ENCODE results near the gene RNF2. TPM values are rescaled to one million over a fixed set of nuclear protein-coding genes. Genes with fewer than 3 reads are reported as not detected.

RNF2 gene
- total RNA-seq, 1 experiment from 2014 or later: 32.8 TPM

DNA sequence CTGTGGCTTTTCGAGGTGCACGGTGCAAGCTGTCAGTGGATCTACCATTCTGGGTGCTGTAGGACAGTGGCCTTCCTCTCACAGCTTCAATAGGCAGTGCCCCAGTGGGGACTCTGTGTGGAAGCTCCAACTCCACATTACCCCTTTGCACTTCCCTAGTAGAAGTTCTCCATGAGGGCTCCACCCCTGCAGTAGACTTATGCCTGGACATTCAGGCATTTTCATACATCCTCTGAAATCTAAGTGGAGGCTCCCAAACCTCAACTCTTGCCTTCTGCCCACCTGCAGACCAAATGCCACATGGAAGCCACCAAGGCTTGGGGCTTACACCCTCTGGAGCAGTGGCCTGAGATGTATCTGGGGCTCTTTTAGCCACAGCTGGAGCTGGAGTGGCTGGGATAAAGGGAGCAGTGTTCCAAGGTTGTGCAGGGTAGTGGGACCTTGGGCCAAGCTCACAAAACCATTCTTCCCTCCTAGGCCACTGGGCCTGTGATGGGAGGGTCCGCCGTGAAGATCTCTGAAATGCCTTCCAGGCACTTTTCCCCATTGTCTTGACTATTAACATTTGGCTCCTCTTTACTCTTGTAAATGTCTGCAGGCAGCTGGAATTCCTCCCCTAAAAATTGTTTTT is 18.0 kb upstream of the RNF2 start:
- CTCF ChIA-PET: no interaction called here

DNA sequence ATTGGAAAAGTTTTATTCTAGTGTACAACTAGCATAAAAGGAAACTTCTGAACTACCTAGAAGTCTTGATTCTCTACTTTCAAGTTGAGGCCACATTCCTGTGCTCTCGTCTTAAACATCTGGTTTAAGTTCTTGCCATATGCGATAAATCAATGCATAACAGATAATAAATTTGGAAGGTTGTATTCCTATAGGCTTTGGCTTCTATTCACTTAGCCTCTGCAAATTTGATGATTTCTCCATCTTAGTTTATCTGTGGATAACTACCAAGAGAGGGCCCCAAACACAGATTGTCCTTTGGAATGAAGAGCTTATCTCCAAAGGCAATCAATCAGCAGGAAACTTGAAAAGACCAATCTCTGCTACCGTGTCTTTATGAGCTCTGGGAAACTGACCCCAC is 11.7 kb upstream of the RNF2 start:
- CTCF ChIA-PET: no interaction called here
- Histone ChIP-seq H3K36me3 (ENCODE audit: control insufficient read depth, insufficient read depth, low read length) (no peaks in the 10 kb centered on the region; the same call in 1 of the 2 replicates), H3K4me1 (ENCODE audit: control insufficient read depth, insufficient read depth, low read length) (no peaks in the 10 kb centered on the region), H3K27me3 (ENCODE audit: control insufficient read depth, insufficient read depth, low read length) (peaks cover 5% of the 10 kb centered on the region; the same call in 1 of the 2 replicates), H3K4me3 (ENCODE audit: low read depth in 2 of 2, low read length in 2 of 2) (no peak overlapping the region), H3K27ac (ENCODE audit: low read length) (no peak overlapping the region), H3K9me3 (ENCODE audit: control insufficient read depth, insufficient read depth, low read depth, low read length) (no peaks in the 10 kb centered on the region)
- no TSS peak for BruUV-seq (replicated peaks)
- no peak for TF ChIP-seq SIN3A (IDR thresholded peaks at IDR 0.05; ENCODE audit: borderline replicate concordance, insufficient read depth, low read depth, low read length)
- TF ChIP-seq, protein P1, sequence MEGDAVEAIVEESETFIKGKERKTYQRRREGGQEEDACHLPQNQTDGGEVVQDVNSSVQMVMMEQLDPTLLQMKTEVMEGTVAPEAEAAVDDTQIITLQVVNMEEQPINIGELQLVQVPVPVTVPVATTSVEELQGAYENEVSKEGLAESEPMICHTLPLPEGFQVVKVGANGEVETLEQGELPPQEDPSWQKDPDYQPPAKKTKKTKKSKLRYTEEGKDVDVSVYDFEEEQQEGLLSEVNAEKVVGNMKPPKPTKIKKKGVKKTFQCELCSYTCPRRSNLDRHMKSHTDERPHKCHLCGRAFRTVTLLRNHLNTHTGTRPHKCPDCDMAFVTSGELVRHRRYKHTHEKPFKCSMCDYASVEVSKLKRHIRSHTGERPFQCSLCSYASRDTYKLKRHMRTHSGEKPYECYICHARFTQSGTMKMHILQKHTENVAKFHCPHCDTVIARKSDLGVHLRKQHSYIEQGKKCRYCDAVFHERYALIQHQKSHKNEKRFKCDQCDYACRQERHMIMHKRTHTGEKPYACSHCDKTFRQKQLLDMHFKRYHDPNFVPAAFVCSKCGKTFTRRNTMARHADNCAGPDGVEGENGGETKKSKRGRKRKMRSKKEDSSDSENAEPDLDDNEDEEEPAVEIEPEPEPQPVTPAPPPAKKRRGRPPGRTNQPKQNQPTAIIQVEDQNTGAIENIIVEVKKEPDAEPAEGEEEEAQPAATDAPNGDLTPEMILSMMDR (IDR thresholded peaks at IDR 0.05): no peak
- TF ChIP-seq, protein P2, sequence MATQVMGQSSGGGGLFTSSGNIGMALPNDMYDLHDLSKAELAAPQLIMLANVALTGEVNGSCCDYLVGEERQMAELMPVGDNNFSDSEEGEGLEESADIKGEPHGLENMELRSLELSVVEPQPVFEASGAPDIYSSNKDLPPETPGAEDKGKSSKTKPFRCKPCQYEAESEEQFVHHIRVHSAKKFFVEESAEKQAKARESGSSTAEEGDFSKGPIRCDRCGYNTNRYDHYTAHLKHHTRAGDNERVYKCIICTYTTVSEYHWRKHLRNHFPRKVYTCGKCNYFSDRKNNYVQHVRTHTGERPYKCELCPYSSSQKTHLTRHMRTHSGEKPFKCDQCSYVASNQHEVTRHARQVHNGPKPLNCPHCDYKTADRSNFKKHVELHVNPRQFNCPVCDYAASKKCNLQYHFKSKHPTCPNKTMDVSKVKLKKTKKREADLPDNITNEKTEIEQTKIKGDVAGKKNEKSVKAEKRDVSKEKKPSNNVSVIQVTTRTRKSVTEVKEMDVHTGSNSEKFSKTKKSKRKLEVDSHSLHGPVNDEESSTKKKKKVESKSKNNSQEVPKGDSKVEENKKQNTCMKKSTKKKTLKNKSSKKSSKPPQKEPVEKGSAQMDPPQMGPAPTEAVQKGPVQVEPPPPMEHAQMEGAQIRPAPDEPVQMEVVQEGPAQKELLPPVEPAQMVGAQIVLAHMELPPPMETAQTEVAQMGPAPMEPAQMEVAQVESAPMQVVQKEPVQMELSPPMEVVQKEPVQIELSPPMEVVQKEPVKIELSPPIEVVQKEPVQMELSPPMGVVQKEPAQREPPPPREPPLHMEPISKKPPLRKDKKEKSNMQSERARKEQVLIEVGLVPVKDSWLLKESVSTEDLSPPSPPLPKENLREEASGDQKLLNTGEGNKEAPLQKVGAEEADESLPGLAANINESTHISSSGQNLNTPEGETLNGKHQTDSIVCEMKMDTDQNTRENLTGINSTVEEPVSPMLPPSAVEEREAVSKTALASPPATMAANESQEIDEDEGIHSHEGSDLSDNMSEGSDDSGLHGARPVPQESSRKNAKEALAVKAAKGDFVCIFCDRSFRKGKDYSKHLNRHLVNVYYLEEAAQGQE (IDR thresholded peaks at IDR 0.05; ENCODE audit: insufficient read depth in 1 of 2, low read depth in 2 of 2, low read length in 1 of 2): no peak
- TF ChIP-seq TCF7L2 (IDR thresholded peaks at IDR 0.05; ENCODE audit: low read depth, low read length): no peak
- TF ChIP-seq POLR2AphosphoS5 (IDR thresholded peaks at IDR 0.05; ENCODE audit: low read depth, low read length): no peak
- in situ Hi-C loops (cut with HindIII; ENCODE audit: low pct_unique_long_range_greater_than_20kb, low sequenced_read_pairs) (no loop called here), intact Hi-C loops (cut with micrococcal nuclease; ENCODE audit: unreplicated experiment) (no loop called here)
- POLR2A ChIA-PET: no interaction called here
- ATAC-seq (no peak), DNase-seq (ENCODE audit: low read depth, low spot score) (no peak)

More for the DNA sequence above, 18.0 kb upstream of the RNF2 start:
- ATAC-seq (no peak), DNase-seq (ENCODE audit: low read depth, low spot score) (no peak)
- H3K4me3 ChIP-seq (ENCODE audit: low read depth in 2 of 2, low read length in 2 of 2): no peak overlapping the region
- no TSS peak for BruUV-seq (replicated peaks)
- POLR2A ChIA-PET: no interaction called here
- no peaks in the 10 kb centered on the region for H3K9me3 ChIP-seq (ENCODE audit: control insufficient read depth, insufficient read depth, low read depth, low read length)
- no peaks in the 10 kb centered on the region for H3K36me3 ChIP-seq (ENCODE audit: control insufficient read depth, insufficient read depth, low read length)
- peaks cover 3% of the 10 kb centered on the region; the same call in 1 of the 2 replicates for H3K27me3 ChIP-seq (ENCODE audit: control insufficient read depth, insufficient read depth, low read length)
- in situ Hi-C loops (cut with HindIII; ENCODE audit: low pct_unique_long_range_greater_than_20kb, low sequenced_read_pairs): no loop called here
- intact Hi-C loops (cut with micrococcal nuclease; ENCODE audit: unreplicated experiment): no loop called here
- no peak overlapping the region for H3K27ac ChIP-seq (ENCODE audit: low read length)
- no peaks in the 10 kb centered on the region for H3K4me1 ChIP-seq (ENCODE audit: control insufficient read depth, insufficient read depth, low read length)
- TF ChIP-seq TCF7L2 (IDR thresholded peaks at IDR 0.05; ENCODE audit: low read depth, low read length) (no peak), POLR2AphosphoS5 (IDR thresholded peaks at IDR 0.05; ENCODE audit: low read depth, low read length) (no peak), SIN3A (IDR thresholded peaks at IDR 0.05; ENCODE audit: borderline replicate concordance, insufficient read depth, low read depth, low read length) (no peak)
- TF ChIP-seq, protein P1 (IDR thresholded peaks at IDR 0.05): no peak
- TF ChIP-seq, protein P2 (IDR thresholded peaks at IDR 0.05; ENCODE audit: insufficient read depth in 1 of 2, low read depth in 2 of 2, low read length in 1 of 2): no peak
